Testis (tissue), 2 donors: Measurements from ENCODE around the gene GARS1.

Experiments used
- POLR2A ChIP-seq: fragments of 450-650 bp; IDR thresholded peaks from one replicate; pipeline ENCODE4 v1.6.1; 2017; ENCODE audit warnings: antibody characterized with exemption, mild to moderate bottlenecking, moderate library complexity
- TF ChIP-seq, protein P1 (sequence below), 3 experiments: fragments of 450-650 bp in 2 of 3; fragments of 200-600 bp in 1 of 3; sonication (generic) in 1 of 3; IDR thresholded peaks; one replicate each; pipeline ENCODE4 v1.5.1; 2016 to 2019; ENCODE audit warnings: antibody characterized with exemption in 3 of 3, mild to moderate bottlenecking in 2 of 3, moderate library complexity in 1 of 3

DNA sequence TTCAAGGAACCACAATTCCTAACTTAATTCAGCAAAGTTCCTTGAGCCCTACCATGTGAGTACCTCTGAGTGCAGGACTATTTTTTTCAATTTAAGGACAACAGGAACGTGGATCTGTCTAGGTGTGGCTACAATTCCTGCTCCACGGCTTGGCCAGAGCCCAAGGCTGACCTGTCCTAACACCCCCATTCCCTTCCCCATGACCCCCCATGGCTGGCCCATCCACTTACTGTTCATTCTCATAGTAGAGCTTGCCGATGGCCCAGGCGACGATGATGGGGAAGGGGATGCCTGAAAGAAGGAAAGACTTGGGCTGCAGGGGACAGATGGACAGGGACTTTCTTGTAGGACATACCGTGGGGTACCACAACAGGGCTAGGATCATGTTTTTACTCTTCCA is 67.2 kb downstream of the GARS1 start:
- TF ChIP-seq, protein P1, sequence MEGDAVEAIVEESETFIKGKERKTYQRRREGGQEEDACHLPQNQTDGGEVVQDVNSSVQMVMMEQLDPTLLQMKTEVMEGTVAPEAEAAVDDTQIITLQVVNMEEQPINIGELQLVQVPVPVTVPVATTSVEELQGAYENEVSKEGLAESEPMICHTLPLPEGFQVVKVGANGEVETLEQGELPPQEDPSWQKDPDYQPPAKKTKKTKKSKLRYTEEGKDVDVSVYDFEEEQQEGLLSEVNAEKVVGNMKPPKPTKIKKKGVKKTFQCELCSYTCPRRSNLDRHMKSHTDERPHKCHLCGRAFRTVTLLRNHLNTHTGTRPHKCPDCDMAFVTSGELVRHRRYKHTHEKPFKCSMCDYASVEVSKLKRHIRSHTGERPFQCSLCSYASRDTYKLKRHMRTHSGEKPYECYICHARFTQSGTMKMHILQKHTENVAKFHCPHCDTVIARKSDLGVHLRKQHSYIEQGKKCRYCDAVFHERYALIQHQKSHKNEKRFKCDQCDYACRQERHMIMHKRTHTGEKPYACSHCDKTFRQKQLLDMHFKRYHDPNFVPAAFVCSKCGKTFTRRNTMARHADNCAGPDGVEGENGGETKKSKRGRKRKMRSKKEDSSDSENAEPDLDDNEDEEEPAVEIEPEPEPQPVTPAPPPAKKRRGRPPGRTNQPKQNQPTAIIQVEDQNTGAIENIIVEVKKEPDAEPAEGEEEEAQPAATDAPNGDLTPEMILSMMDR (IDR thresholded peaks at IDR 0.05), result no peak
- TF ChIP-seq POLR2A, result no peak
